Measurements from ENCODE around the gene DDX42.
"Not testable (repeated sequence)": the region's sequence is repeated elsewhere in the genome, so short reads cannot be mapped to it uniquely, and the experiment has no call there.

The DDX42 gene

DNA sequence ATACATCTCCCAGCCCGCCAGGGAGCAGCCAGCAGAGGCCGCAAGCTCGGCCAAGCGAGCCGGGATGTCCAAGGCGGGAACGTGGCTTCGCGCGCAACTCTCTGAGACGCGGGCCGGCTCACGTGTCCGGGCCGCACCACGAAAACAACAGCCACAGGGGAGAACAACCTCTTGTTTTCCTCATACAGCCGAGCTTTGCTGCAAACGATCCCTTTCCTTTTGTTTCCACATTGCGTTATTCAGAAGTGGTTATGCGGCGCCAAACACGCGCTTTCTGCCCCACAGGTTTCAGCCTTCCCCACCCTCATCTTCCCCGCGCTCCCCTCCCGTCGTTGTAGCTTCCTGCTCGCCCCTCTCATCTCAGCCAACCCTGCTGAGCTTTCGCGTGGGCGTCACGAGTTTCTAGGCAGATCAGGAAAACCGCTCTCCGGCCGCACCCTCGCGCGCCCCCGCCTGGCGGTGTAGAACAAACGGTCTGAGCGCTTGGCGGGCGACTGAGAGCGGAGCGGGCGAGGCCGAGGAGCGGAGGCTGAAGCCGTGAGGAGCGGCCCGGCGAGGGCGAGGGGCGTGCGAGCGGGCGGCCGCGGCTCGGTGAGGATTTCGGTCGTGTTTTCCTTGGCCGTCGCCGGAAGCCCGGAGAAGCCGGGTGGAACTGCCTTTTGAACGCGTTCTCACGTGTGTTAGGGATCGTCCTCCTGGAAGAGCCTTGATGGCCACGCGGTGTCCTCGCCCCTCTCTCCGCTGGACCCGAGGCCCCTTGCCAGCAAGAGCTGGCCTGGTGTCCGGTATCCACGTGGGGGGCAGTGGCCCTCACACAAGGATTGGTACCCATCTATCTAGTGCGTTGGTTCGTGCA lies 75.1 kb downstream of the DDX42 start:
- Histone ChIP-seq H3K4me3 (ENCODE audit: low read depth, low read length) (peak overlapping the region; percentile 71), H3K27me3 (ENCODE audit: insufficient read depth, low read length) (no peaks in the 10 kb centered on the region), H3K79me2 (ENCODE audit: control insufficient read depth, insufficient read depth, low read length, unreplicated experiment) (no peaks in the 10 kb centered on the region), H2AFZ (ENCODE audit: low read length, unreplicated experiment) (peak overlapping the region; percentile 82), H3K27ac (ENCODE audit: low read depth, low read length) (peak overlapping the region; percentile 51; the same call in 1 of the 2 replicates), H3K36me3 (ENCODE audit: insufficient read depth, low read length) (no peaks in the 10 kb centered on the region), H3K4me1 (ENCODE audit: control insufficient read depth, insufficient read depth, low read length, unreplicated experiment) (peaks cover 5% of the 10 kb centered on the region)

DNA sequence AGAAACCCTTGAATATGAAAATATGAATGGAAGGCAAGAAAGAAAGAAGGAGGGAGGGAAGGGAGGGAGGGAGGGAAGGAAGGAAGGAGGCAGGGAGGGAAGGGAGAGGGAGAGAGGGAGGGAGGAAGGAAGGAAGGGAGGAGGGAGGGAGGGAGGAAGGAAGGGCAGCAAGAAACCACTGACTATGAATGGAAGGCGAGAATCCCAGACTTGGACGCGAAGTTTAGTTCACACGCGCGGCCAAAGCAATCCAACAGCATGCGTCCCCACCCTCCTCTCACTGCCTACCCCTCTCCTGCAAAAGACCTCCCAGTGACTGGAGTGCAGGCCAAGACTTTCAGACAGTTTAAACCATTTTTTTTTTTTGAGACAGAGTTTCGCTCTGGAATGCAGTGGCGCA lies 76.4 kb downstream of the DDX42 start:
- Histone ChIP-seq H3K27me3 (ENCODE audit: insufficient read depth, low read length) (no peaks in the 10 kb centered on the region), H2AFZ (ENCODE audit: low read length, unreplicated experiment) (no peak overlapping the region), H3K4me1 (ENCODE audit: control insufficient read depth, insufficient read depth, low read length, unreplicated experiment) (no peaks in the 10 kb centered on the region), H3K36me3 (ENCODE audit: insufficient read depth, low read length) (no peaks in the 10 kb centered on the region), H3K79me2 (ENCODE audit: control insufficient read depth, insufficient read depth, low read length, unreplicated experiment) (no peaks in the 10 kb centered on the region), H3K27ac (ENCODE audit: low read depth, low read length) (no peak overlapping the region), H3K4me3 (ENCODE audit: low read depth, low read length) (no peak overlapping the region)

DNA sequence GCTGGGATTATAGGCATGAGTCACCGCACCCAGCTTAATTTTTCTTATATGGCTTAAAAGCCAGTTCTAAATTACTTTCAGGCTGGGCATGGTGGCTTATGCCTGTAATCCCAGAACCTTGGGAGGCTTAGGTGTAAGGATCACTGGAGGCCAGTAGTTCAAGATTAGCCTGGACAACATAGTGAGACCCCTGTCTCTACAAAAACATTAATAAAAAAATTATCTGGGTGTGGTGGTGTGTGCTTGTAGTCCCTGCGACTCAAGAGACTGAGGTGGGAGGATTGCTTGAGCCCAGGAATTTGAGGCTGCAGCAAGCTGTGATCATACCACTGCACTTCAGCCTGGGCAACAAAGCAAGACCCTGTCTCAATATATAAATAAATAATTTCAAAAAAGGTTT lies 79.3 kb downstream of the DDX42 start:
- Histone ChIP-seq H3K4me3 (ENCODE audit: low read depth, low read length) (no peak overlapping the region), H3K27ac (ENCODE audit: low read depth, low read length) (no peak overlapping the region), H3K36me3 (ENCODE audit: insufficient read depth, low read length) (no peaks in the 10 kb centered on the region), H2AFZ (ENCODE audit: low read length, unreplicated experiment) (no peak overlapping the region), H3K79me2 (ENCODE audit: control insufficient read depth, insufficient read depth, low read length, unreplicated experiment) (no peaks in the 10 kb centered on the region), H3K27me3 (ENCODE audit: insufficient read depth, low read length) (no peaks in the 10 kb centered on the region), H3K4me1 (ENCODE audit: control insufficient read depth, insufficient read depth, low read length, unreplicated experiment) (no peaks in the 10 kb centered on the region)

DNA sequence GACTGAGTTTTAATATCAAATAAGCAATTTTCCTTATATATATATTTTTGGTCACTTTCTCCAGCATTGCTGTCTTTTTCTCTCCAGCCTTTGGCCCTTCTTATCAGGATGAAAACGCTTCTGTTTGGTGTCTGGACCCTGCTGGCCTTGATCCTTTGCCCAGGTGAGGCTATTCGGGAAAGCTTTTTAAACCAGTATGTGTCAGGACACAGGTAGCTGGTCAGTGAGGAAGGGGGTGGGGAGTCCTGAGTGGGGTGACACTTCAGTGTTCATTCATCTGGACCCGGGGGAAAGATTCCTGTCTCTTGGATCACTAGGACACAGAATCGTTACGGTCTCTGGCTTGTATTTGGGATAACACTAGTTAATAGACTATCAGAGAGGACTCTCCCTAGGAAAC lies 80.7 kb downstream of the DDX42 start:
- H3K79me2 ChIP-seq (ENCODE audit: control insufficient read depth, insufficient read depth, low read length, unreplicated experiment): no peaks in the 10 kb centered on the region
- no peaks in the 10 kb centered on the region for H3K4me1 ChIP-seq (ENCODE audit: control insufficient read depth, insufficient read depth, low read length, unreplicated experiment)
- no peak overlapping the region for H2AFZ ChIP-seq (ENCODE audit: low read length, unreplicated experiment)
- H3K27ac ChIP-seq (ENCODE audit: low read depth, low read length): no peak overlapping the region
- H3K36me3 ChIP-seq (ENCODE audit: insufficient read depth, low read length): no peaks in the 10 kb centered on the region
- H3K27me3 ChIP-seq (ENCODE audit: insufficient read depth, low read length): peaks cover 8% of the 10 kb centered on the region; the same call in 1 of the 2 replicates
- H3K4me3 ChIP-seq (ENCODE audit: low read depth, low read length): no peak overlapping the region

DNA sequence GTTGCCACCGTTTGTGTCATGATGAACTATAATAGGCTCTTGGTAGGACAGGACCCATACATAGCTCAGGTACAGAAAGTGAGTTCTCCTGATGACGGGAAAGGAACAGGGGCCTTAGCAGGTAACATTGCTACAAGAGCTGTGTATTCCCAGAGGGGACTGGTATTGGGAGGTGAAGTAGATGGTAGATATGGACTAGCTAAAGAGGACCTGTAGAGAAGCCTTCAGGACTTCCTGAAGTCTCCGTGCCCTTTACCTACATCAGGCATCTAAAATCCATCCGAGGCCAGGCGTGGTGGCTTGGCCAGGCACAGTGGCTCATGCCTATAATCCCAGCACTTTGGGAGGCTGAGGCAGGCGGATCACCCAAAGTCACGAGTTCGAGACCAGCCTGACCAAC lies 81.2 kb downstream of the DDX42 start:
- Histone ChIP-seq H3K36me3 (ENCODE audit: insufficient read depth, low read length) (no peaks in the 10 kb centered on the region), H2AFZ (ENCODE audit: low read length, unreplicated experiment) (no peak overlapping the region), H3K79me2 (ENCODE audit: control insufficient read depth, insufficient read depth, low read length, unreplicated experiment) (no peaks in the 10 kb centered on the region), H3K4me3 (ENCODE audit: low read depth, low read length) (no peak overlapping the region), H3K27me3 (ENCODE audit: insufficient read depth, low read length) (peaks cover 9% of the 10 kb centered on the region; the same call in 1 of the 2 replicates), H3K4me1 (ENCODE audit: control insufficient read depth, insufficient read depth, low read length, unreplicated experiment) (no peaks in the 10 kb centered on the region), H3K27ac (ENCODE audit: low read depth, low read length) (no peak overlapping the region)

DNA sequence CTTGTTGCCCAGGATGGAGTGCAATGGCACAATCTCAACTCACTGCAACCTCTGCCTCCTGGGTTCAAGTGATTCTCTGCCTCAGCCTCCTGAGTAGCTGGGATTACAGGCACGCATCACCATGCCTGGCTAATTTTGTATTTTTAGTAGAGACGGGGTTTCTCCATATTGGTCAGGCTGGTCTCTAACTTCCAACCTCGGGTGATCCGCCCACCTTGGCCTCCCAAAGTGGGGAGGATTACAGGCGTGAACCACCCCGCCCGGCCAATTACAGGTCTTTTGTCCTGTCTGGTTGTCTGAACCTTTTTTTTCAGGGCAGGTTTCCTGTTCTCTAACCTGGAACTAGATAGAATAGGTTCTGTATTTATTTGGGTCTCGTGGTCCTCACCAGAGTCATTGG lies 82.5 kb downstream of the DDX42 start:
- not testable (repeated sequence) for H2AFZ ChIP-seq (ENCODE audit: low read length, unreplicated experiment); H3K4me3 ChIP-seq (ENCODE audit: low read depth, low read length); H3K27ac ChIP-seq (ENCODE audit: low read depth, low read length); H3K27me3 ChIP-seq (ENCODE audit: insufficient read depth, low read length); H3K79me2 ChIP-seq (ENCODE audit: control insufficient read depth, insufficient read depth, low read length, unreplicated experiment); H3K4me1 ChIP-seq (ENCODE audit: control insufficient read depth, insufficient read depth, low read length, unreplicated experiment); H3K36me3 ChIP-seq (ENCODE audit: insufficient read depth, low read length)

DNA sequence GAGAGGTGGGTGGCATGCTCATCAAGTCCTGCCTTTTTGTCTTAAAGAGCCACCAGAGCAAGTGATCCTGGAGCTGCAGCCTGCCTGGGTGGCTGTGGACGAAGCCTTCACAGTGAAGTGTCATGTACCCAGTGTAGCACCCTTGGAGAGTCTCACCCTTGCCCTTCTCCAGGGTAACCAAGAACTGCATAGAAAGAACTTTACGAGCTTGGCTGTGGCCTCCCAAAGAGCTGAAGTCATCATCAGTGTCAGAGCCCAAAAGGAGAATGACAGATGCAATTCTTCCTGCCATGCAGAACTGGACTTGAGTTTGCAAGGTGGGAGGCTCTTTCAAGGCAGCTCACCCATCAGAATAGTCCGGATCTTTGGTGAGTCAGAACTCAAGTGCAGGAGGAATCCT lies 85.3 kb downstream of the DDX42 start:
- H2AFZ ChIP-seq (ENCODE audit: low read length, unreplicated experiment): no peak overlapping the region
- peaks cover 9% of the 10 kb centered on the region; the same call in 1 of the 2 replicates for H3K27me3 ChIP-seq (ENCODE audit: insufficient read depth, low read length)
- H3K79me2 ChIP-seq (ENCODE audit: control insufficient read depth, insufficient read depth, low read length, unreplicated experiment): no peaks in the 10 kb centered on the region
- H3K27ac ChIP-seq (ENCODE audit: low read depth, low read length): no peak overlapping the region
- H3K4me1 ChIP-seq (ENCODE audit: control insufficient read depth, insufficient read depth, low read length, unreplicated experiment): no peaks in the 10 kb centered on the region
- H3K36me3 ChIP-seq (ENCODE audit: insufficient read depth, low read length): no peaks in the 10 kb centered on the region
- H3K4me3 ChIP-seq (ENCODE audit: low read depth, low read length): no peak overlapping the region

DNA sequence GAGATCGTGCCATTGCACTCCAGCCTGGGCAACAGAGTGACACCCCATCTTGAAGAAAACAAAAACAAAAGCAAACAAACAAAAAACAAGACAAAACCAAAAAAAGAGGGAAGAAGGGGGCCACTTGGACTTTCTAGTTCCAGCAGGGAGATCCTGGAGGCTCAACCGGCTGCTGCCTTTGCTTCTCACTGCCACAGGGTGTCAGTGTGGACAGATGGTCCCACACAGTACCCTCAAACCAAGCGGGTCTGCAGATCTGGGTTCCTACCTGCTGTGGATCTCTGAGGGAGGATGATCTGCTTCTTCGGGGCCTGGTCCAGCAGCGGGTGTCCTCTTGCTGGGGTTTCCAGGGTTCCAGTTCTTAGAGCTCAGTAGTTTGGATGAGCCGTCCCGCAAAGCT lies 92.7 kb downstream of the DDX42 start:
- H2AFZ ChIP-seq (ENCODE audit: low read length, unreplicated experiment): not testable (repeated sequence)

More for the DNA sequence above, 92.7 kb downstream of the DDX42 start:
- H3K27ac ChIP-seq (ENCODE audit: low read depth, low read length); H3K79me2 ChIP-seq (ENCODE audit: control insufficient read depth, insufficient read depth, low read length, unreplicated experiment); H3K36me3 ChIP-seq (ENCODE audit: insufficient read depth, low read length); H3K4me3 ChIP-seq (ENCODE audit: low read depth, low read length); H3K27me3 ChIP-seq (ENCODE audit: insufficient read depth, low read length); H3K4me1 ChIP-seq (ENCODE audit: control insufficient read depth, insufficient read depth, low read length, unreplicated experiment): not testable (repeated sequence)
